PC-3 (cell line): Measurements from ENCODE around the gene ARHGAP28. TPM values are rescaled to one million over a fixed set of nuclear protein-coding genes. Genes with fewer than 3 reads are reported as not detected.

Source experiments
- ATAC-seq: fragments of 200-7000 bp; cut with Tn5 transposase; 2 replicates; pipeline ENCODE4 v1.9.1; 2020; ENCODE audit warnings: mild to moderate bottlenecking, moderate library complexity
- BruUV-seq: library from RNA; stranded (reverse); fragments of 400-500 nt; replicated peaks from 2 replicates; lab custom pipeline; 2021; lab: Mats Ljungman, UMichigan
- CTCF ChIA-PET: fragments of 300-600 bp; sonication (Branson Sonifier 250); formaldehyde crosslinking; loops from one replicate; lab custom pipeline; 2022; ENCODE audit warnings: antibody characterized with exemption; lab: Charles Lee
- POLR2A ChIA-PET: fragments of 300-600 bp; sonication (Branson Sonifier 250); formaldehyde crosslinking; loops from one replicate; lab custom pipeline; 2022; ENCODE audit warnings: antibody characterized with exemption; ENCODE audit not compliant: unreplicated experiment; lab: Charles Lee
- DNase-seq: peaks from one replicate; pipeline ENCODE4 v3.0.0-alpha.2; 2015
- H2AFZ ChIP-seq: fragments of 300-600 bp; sonication (generic); 2 replicates; pipeline ENCODE4 v1.6.0; 2016; ENCODE audit warnings: antibody characterized with exemption, low read length
- H3F3A ChIP-seq: fragments of 300-600 bp; sonication (generic); one replicate; pipeline ENCODE4 v1.6.0; 2017; ENCODE audit warnings: antibody characterized with exemption, low read length, control low read depth, mild to moderate bottlenecking; ENCODE audit not compliant: unreplicated experiment
- H3K27ac ChIP-seq: fragments of 300-600 bp; sonication (generic); 2 replicates; pipeline ENCODE4 v1.5.1; 2016; ENCODE audit warnings: mild to moderate bottlenecking, low read length
- H3K27me3 ChIP-seq: fragments of 300-600 bp; sonication (generic); 2 replicates; pipeline ENCODE4 v1.6.1; 2016; ENCODE audit warnings: low read length, mixed read lengths
- H3K36me3 ChIP-seq: fragments of 300-600 bp; sonication (generic); 2 replicates; pipeline ENCODE4 v1.6.1; 2016; ENCODE audit warnings: low read depth, mixed run types, low read length, mixed read lengths
- H3K4me1 ChIP-seq: fragments of 300-600 bp; sonication (generic); 2 replicates; pipeline ENCODE4 v1.5.1; 2016; ENCODE audit warnings: low read length; ENCODE audit not compliant: insufficient read depth
- H3K4me2 ChIP-seq: fragments of 300-600 bp; sonication (generic); 2 replicates; pipeline ENCODE4 v1.6.0; 2016; ENCODE audit warnings: low read length
- H3K4me3 ChIP-seq: fragments of 300-600 bp; sonication (generic); 2 replicates; pipeline ENCODE4 v1.5.1; 2016; ENCODE audit warnings: mild to moderate bottlenecking, low read length, mixed read lengths
- H3K79me2 ChIP-seq: fragments of 300-600 bp; sonication (generic); 2 replicates; pipeline ENCODE4 v1.6.1; 2017; ENCODE audit warnings: low read length, mixed read lengths
- H3K9ac ChIP-seq: fragments of 300-600 bp; sonication (generic); 2 replicates; pipeline ENCODE4 v1.6.0; 2016; ENCODE audit warnings: mild to moderate bottlenecking, low read length
- H3K9me2 ChIP-seq: fragments of 300-600 bp; sonication (generic); replicated peaks from 2 replicates; pipeline ENCODE4 v1.6.1; 2016; ENCODE audit warnings: mixed run types, low read length, mixed read lengths
- H3K9me3 ChIP-seq: fragments of 300-600 bp; sonication (generic); 2 replicates; pipeline ENCODE4 v1.6.1; 2016; ENCODE audit warnings: low read length, mixed read lengths
- H4K20me1 ChIP-seq: fragments of 300-600 bp; sonication (generic); 2 replicates; pipeline ENCODE4 v1.6.1; 2016; ENCODE audit warnings: low read length, mixed read lengths
- EZH2 ChIP-seq: fragments of 300-600 bp; sonication (generic); IDR thresholded peaks from one replicate; pipeline ENCODE4 v1.6.1; 2017; ENCODE audit warnings: antibody characterized with exemption, mild to moderate bottlenecking, low read length; ENCODE audit not compliant: unreplicated experiment
- EZH2phosphoT487 ChIP-seq: fragments of 300-600 bp; sonication (generic); IDR thresholded peaks from 2 replicates; pipeline ENCODE4 v1.6.1; 2018; ENCODE audit warnings: mild to moderate bottlenecking, antibody characterized with exemption, low read length, borderline replicate concordance
- intact Hi-C: fragments of 100-400 bp; cut with micrococcal nuclease; formaldehyde crosslinking; loops from 2 replicates; pipeline ENCODE4 v1.9.0; 2023
- total RNA-seq: library from RNA; depleted of rRNA; stranded (reverse); fragments of >200 nt; gene quantifications from 2 replicates; pipeline ENCODE4 v1.2.3, GENCODE V29; 2014
- TF ChIP-seq, protein P1 (sequence below): fragments of 300-600 bp; sonication (generic); conservative IDR thresholded peaks from 2 replicates; pipeline ENCODE4 v1.5.1; 2017; ENCODE audit warnings: antibody characterized with exemption, low read depth, mild to moderate bottlenecking, low read length

ARHGAP28 gene
- total RNA-seq, 1 experiment from 2014 or later = 10.0 TPM

DNA sequence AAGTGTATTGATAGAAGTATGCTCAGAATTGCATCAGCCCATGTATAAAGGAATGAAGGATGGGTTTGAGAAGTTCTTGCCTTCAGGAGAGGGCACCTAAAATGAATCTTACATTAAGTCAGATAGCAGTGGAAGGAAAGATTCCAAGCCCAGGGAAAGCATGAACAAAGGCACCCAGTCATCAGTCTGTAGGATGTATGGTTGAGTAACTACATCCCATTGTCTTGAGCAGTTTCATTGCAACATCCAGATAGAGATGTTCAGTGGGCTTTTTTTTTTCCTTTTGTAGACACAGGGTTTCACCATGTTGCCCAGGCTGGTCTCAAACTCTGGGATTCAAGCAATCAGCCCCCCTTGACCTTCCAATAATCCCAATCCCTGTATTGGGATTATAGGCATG is 80.7 kb downstream of the ARHGAP28 start:
- Histone ChIP-seq H3K27ac (no peak overlapping the region), H3K36me3 (no peaks in the 10 kb centered on the region), H3K4me3 (no peak overlapping the region), H3F3A (no peaks in the 10 kb centered on the region), H3K9me3 (no peaks in the 10 kb centered on the region), H3K4me2 (no peak overlapping the region), H3K79me2 (no peaks in the 10 kb centered on the region), H2AFZ (no peak overlapping the region), H3K27me3 (no peaks in the 10 kb centered on the region), H3K4me1 (peaks cover 15% of the 10 kb centered on the region), H3K9me2 (no peaks in the 10 kb centered on the region), H4K20me1 (no peaks in the 10 kb centered on the region), H3K9ac (no peak overlapping the region)
- ChIA-PET CTCF (no interaction called here), POLR2A (no interaction called here)
- DNase-seq (no peak), ATAC-seq (no peak)
- TF ChIP-seq, protein P1, sequence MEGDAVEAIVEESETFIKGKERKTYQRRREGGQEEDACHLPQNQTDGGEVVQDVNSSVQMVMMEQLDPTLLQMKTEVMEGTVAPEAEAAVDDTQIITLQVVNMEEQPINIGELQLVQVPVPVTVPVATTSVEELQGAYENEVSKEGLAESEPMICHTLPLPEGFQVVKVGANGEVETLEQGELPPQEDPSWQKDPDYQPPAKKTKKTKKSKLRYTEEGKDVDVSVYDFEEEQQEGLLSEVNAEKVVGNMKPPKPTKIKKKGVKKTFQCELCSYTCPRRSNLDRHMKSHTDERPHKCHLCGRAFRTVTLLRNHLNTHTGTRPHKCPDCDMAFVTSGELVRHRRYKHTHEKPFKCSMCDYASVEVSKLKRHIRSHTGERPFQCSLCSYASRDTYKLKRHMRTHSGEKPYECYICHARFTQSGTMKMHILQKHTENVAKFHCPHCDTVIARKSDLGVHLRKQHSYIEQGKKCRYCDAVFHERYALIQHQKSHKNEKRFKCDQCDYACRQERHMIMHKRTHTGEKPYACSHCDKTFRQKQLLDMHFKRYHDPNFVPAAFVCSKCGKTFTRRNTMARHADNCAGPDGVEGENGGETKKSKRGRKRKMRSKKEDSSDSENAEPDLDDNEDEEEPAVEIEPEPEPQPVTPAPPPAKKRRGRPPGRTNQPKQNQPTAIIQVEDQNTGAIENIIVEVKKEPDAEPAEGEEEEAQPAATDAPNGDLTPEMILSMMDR = no peak
- TF ChIP-seq EZH2phosphoT487 (no peak), EZH2 (no peak)
- no TSS peak for BruUV-seq
- intact Hi-C loops = no loop called here

DNA sequence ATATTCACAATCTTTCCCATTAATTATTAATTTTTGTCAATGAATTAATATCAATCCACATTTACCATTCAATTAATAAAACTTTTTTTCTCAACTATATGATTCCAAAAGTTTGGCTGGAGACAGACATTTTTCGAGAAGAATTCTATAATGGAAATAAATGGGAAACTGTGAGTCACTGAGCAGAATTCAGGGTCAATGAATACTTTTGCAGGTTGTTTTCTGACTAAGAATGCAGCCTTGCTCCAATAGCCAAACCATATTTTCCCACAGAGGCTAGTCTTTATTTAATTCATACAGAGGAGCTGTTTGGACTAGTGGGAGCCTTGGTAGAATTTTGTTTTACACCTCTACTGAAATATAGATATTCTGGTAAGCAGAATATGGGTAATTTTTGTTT is 82.3 kb downstream of the ARHGAP28 start:
- Histone ChIP-seq H3K9me3 (no peaks in the 10 kb centered on the region), H3K4me2 (no peak overlapping the region), H3K79me2 (no peaks in the 10 kb centered on the region), H3K4me1 (peaks cover 15% of the 10 kb centered on the region), H3K27ac (no peak overlapping the region), H4K20me1 (no peaks in the 10 kb centered on the region), H3K9ac (no peak overlapping the region), H3K4me3 (no peak overlapping the region), H3K27me3 (no peaks in the 10 kb centered on the region), H3K36me3 (no peaks in the 10 kb centered on the region), H3K9me2 (no peaks in the 10 kb centered on the region), H2AFZ (no peak overlapping the region), H3F3A (no peaks in the 10 kb centered on the region)
- no TSS peak for BruUV-seq
- no peak for TF ChIP-seq EZH2phosphoT487
- no peak for TF ChIP-seq EZH2
- ChIA-PET CTCF (no interaction called here), POLR2A (no interaction called here)
- ATAC-seq (no peak), DNase-seq (no peak)
- intact Hi-C loops = no loop called here

DNA sequence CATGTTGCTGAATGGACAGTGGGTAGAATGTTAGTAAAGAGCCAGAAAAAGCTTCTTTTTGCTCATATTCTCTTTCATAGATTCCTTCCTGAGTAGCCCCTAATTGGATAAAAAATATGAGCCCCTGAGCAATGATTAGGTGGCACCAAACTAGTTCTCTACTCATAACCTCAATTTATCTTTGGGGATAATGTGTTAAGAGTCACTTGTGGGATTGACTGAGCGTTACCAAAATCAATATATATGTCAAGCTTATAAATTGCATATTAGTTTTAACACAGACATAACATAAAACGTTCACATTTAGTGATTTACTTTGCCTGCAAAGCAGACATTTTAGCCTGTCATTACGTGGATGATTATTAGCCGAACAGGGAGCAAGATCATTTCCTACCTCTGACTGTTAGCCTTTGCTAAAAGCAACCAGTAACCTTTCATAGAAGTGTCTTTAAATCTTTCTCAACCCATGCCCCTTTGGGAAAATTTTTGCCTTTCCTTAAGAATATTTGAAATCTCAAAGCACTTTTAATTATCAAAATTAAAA is 85.4 kb downstream of the ARHGAP28 start:
- DNase-seq (no peak), ATAC-seq (no peak)
- H4K20me1 ChIP-seq = no peaks in the 10 kb centered on the region
- no peak overlapping the region for H3K9ac ChIP-seq
- no peak overlapping the region for H2AFZ ChIP-seq
- TF ChIP-seq EZH2phosphoT487 (no peak), EZH2 (no peak)
- TF ChIP-seq, protein P1 = no peak
- ChIA-PET POLR2A (interaction anchor here (0.7 kb wide), 1 partner anchor 29 kb away, joined by 3 read pairs; no protein-coding TSS in a partner anchor), CTCF (no interaction called here)
- intact Hi-C loops = no loop called here
- H3K4me1 ChIP-seq = no peaks in the 10 kb centered on the region
- no peaks in the 10 kb centered on the region for H3K9me2 ChIP-seq
- no peak overlapping the region for H3K27ac ChIP-seq
- H3K27me3 ChIP-seq = no peaks in the 10 kb centered on the region
- no peaks in the 10 kb centered on the region for H3F3A ChIP-seq
- H3K79me2 ChIP-seq = no peaks in the 10 kb centered on the region
- H3K4me3 ChIP-seq = no peak overlapping the region
- H3K9me3 ChIP-seq = no peaks in the 10 kb centered on the region
- no peaks in the 10 kb centered on the region for H3K36me3 ChIP-seq
- BruUV-seq = no TSS peak
- H3K4me2 ChIP-seq = no peak overlapping the region
